Measurements from ENCODE around the gene KCNK17. TPM values are rescaled to one million over a fixed set of nuclear protein-coding genes. Genes with fewer than 3 reads are reported as not detected.

KCNK17 gene
- total and polyA plus RNA-seq, 2 of the 8 experiments (the other 6 are each of a cell fraction or from before 2014, with no cell fraction given), result 2.9 to 3.4 TPM

- Histone ChIP-seq H3K4me1 (replicated peaks in 1 of 4; ENCODE audit: control insufficient read depth in 3 of 4, insufficient read depth in 4 of 4, low read length in 3 of 4) (peaks cover 5 to 10% (median 9%) of the 10 kb centered on the region in 4 experiments), H2BK12ac (ENCODE audit: low read depth, low read length) (no peak overlapping the region), H3K79me2 (ENCODE audit: control insufficient read depth in 1 of 2, insufficient read depth in 2 of 2, low read length in 2 of 2) (no peaks in the 10 kb centered on the region), H3K9me3 (ENCODE audit: insufficient read depth in 2 of 2, low read depth in 1 of 2, low read length in 1 of 2) (no peaks in the 10 kb centered on the region), H3K56ac (replicated peaks; ENCODE audit: insufficient read length, low read depth, low read length) (no peak overlapping the region), H3K9ac (replicated peaks in 1 of 4; ENCODE audit: extremely low read depth in 1 of 4, low read depth in 3 of 4, low read length in 3 of 4) (no peak overlapping the region), H3K27ac (ENCODE audit: low read depth, low read length) (no peak overlapping the region), H3K4me3 (ENCODE audit: extremely low read depth in 1 of 4, insufficient read depth in 2 of 4, low read depth in 3 of 4, low read length in 4 of 4) (no peak overlapping the region), H3K4ac (replicated peaks; ENCODE audit: insufficient read length, low read depth, low read length) (no peak overlapping the region), H3K23me2 (ENCODE audit: low read depth, low read length) (no peaks in the 10 kb centered on the region), H4K20me1 (replicated peaks in 1 of 2; ENCODE audit: control insufficient read depth in 1 of 2, insufficient read depth in 2 of 2, low read length in 2 of 2) (no peaks in the 10 kb centered on the region), H3K4me2 (ENCODE audit: insufficient read depth in 1 of 2, low read depth in 2 of 2, low read length in 2 of 2) (no peak overlapping the region), H4K91ac (replicated peaks; ENCODE audit: insufficient read length, low read length) (no peak overlapping the region), H2AFZ (ENCODE audit: low read length) (no peak overlapping the region; the same call in 1 of the 2 replicates), H4K5ac (ENCODE audit: insufficient read length, low read depth, low read length) (no peak overlapping the region), H2BK15ac (ENCODE audit: low read length) (no peak overlapping the region), H2BK120ac (replicated peaks; ENCODE audit: low read depth, low read length) (no peak overlapping the region), H3K36me3 (ENCODE audit: control insufficient read depth in 2 of 4, insufficient read depth in 4 of 4, low read length in 3 of 4) (no peaks in the 10 kb centered on the region), H3K79me1 (ENCODE audit: low read depth, low read length) (no peaks in the 10 kb centered on the region), H4K8ac (ENCODE audit: extremely low read depth, insufficient read depth, low read length) (no peak overlapping the region), H2BK20ac (ENCODE audit: low read length) (no peak overlapping the region), H3K27me3 (replicated peaks in 1 of 4; ENCODE audit: control insufficient read depth in 3 of 4, extremely low read depth in 1 of 4, insufficient read depth in 3 of 4, low read length in 3 of 4) (no peaks in the 10 kb centered on the region), H3K14ac (ENCODE audit: insufficient read length) (no peak overlapping the region), H3K23ac (ENCODE audit: insufficient read length) (no peak overlapping the region), H2AK5ac (ENCODE audit: low read depth, low read length) (no peak overlapping the region), H3K18ac (ENCODE audit: extremely low read depth, low read length) (no peak overlapping the region), H2BK5ac (ENCODE audit: low read depth, low read length) (no peak overlapping the region)
- peak in 1 of 2 experiments; percentile 97 for DNase-seq (ENCODE audit: low read depth in 1 of 2, low spot score in 2 of 2)
- WGBS, 2 experiments (ENCODE audit: extremely low coverage in 1 of 2, insufficient coverage in 1 of 2, insufficient read length in 1 of 2, insufficient replicate concordance in 2 of 2, low coverage in 1 of 2, low lambda C conversion rate in 2 of 2, missing lambda C conversion rate in 1 of 2), result 52% methylated on average over 9 of the region's 9 CpGs; no CpG with 5 or more reads in 1 of the 2 experiments
- TF ChIP-seq RAD21 (IDR thresholded peaks at IDR 0.05 in 1 of 2, conservative IDR thresholded peaks at IDR 0.05 in 1 of 2; ENCODE audit: low read depth in 2 of 2, low read length in 2 of 2) (peak; percentile 89 to 94), SUZ12 (IDR thresholded peaks at IDR 0.05; ENCODE audit: low read length) (no peak), CTCF (IDR thresholded peaks at IDR 0.05; ENCODE audit: control extremely low read depth in 1 of 3, insufficient read depth in 1 of 3, low read depth in 1 of 3, low read length in 3 of 3) (peak; percentile 82 to 93 (median 84))
- ChIA-PET POLR2A (ENCODE audit: partially characterized antibody) (no interaction called here), CTCF (ENCODE audit: partially characterized antibody) (interaction anchor here (0.6 to 10.6 kb wide), 24 partner anchors 9 to 1688 kb away, joined by 3 to 89 read pairs (median 3); no protein-coding TSS in a partner anchor)
- FAIRE-seq, result peak; percentile 99
Measured at GRCh38 chr6:39347906-39348585, 33.8 kb upstream of the KCNK17 start.

All from H1 (cell line).